Fibroblast of lung (primary cell): ENCODE measurements around the gene WDR5B. TPM values are rescaled to one million over a fixed set of nuclear protein-coding genes. Genes with fewer than 3 reads are reported as not detected.

Experiments
- DNase-seq, 2 donors: peaks; one replicate each; pipeline versions ENCODE4 v3.0.0 to v3.0.0-alpha.2; 2010; ENCODE audit warnings: low read depth in 2 of 2
- H2AFZ ChIP-seq: 2 replicates; pipeline ENCODE4 v1.5.1; 2012; ENCODE audit warnings: low read length, control low read depth, inconsistent platforms
- H3K27ac ChIP-seq: 2 replicates; pipeline ENCODE4 v1.5.1; 2011; ENCODE audit warnings: low read length, control low read depth; ENCODE audit not compliant: insufficient read depth
- H3K27me3 ChIP-seq: 2 replicates; pipeline ENCODE4 v1.5.1; 2011; ENCODE audit warnings: mild to moderate bottlenecking, low read length; ENCODE audit not compliant: control insufficient read depth, insufficient read depth
- H3K36me3 ChIP-seq: 2 replicates; pipeline ENCODE4 v1.5.1; 2011; ENCODE audit warnings: low read length; ENCODE audit not compliant: control insufficient read depth, insufficient read depth
- H3K4me1 ChIP-seq: 2 replicates; pipeline ENCODE4 v1.5.1; 2011; ENCODE audit warnings: low read length; ENCODE audit not compliant: control insufficient read depth, insufficient read depth; ENCODE audit errors: extremely low read depth
- H3K4me2 ChIP-seq: 2 replicates; pipeline ENCODE4 v1.5.1; 2011; ENCODE audit warnings: low read length, control low read depth; ENCODE audit not compliant: insufficient read depth; ENCODE audit errors: extremely low read depth
- H3K4me3 ChIP-seq, 4 experiments: fragments of 200-600 bp in 1 of 4; sonication (generic) in 1 of 4; replicated peaks in 1 of 4; 2 replicates each; pipeline ENCODE4 v1.5.1; 2011 to 2016; ENCODE audit warnings: low read length in 4 of 4, low read depth in 3 of 4, mild to moderate bottlenecking in 3 of 4, control low read depth in 2 of 4, inconsistent platforms in 1 of 4, mixed read lengths in 1 of 4; ENCODE audit not compliant: insufficient read depth in 1 of 4; ENCODE audit errors: control extremely low read depth in 1 of 4
- H3K79me2 ChIP-seq: 2 replicates; pipeline ENCODE4 v1.5.1; 2012; ENCODE audit warnings: mild to moderate bottlenecking, low read length, inconsistent platforms; ENCODE audit not compliant: control insufficient read depth, insufficient read depth
- H3K9ac ChIP-seq: 2 replicates; pipeline ENCODE4 v1.5.1; 2011; ENCODE audit warnings: mild to moderate bottlenecking, low read length, control low read depth; ENCODE audit not compliant: insufficient read depth
- H3K9me3 ChIP-seq: 2 replicates; pipeline ENCODE4 v1.5.1; 2012; ENCODE audit warnings: low read depth, low read length; ENCODE audit not compliant: control insufficient read depth, insufficient read depth
- H4K20me1 ChIP-seq: 2 replicates; pipeline ENCODE4 v1.5.1; 2011; ENCODE audit warnings: low read length; ENCODE audit not compliant: control insufficient read depth, insufficient read depth; ENCODE audit errors: extremely low read depth
- CTCF ChIP-seq, 2 donors: IDR thresholded peaks in 1 of 2; conservative IDR thresholded peaks in 1 of 2; 1 replicate in 1 of 2; 2 replicates in 1 of 2; pipeline ENCODE4 v1.5.1; 2011 to 2012; ENCODE audit warnings: low read length in 2 of 2, control low read depth in 1 of 2, inconsistent platforms in 1 of 2, low read depth in 1 of 2, mild to moderate bottlenecking in 1 of 2
- EZH2 ChIP-seq: IDR thresholded peaks from 2 replicates; pipeline ENCODE4 v1.5.1; 2012; ENCODE audit warnings: low read length, control low read depth, mild to moderate bottlenecking; ENCODE audit errors: missing control alignments
- polyA plus RNA-seq, 2 donors: library from polyadenylated mRNA; depleted of rRNA in 1 of 2; stranded (reverse) in 1 of 2; unstranded in 1 of 2; fragments of >200 nt; gene quantifications; 2 replicates each; pipeline ENCODE4 v1.2.1, GENCODE V29; 2011 to 2012; ENCODE audit warnings: missing spikeins in 1 of 2
- total RNA-seq: library from RNA; depleted of rRNA; stranded (reverse); fragments of >200 nt; gene quantifications from 2 replicates; pipeline ENCODE4 v1.2.1, GENCODE V29; 2014

Gene WDR5B
- total and polyA plus RNA-seq, 2 donors (not counting 1 experiment from before 2014, with no cell fraction given), result 6.6 to 7.2 TPM

GRCh38 chr3:122403489-122403888 is 12.4 kb downstream of the WDR5B start:
- Histone ChIP-seq H2AFZ (no peak overlapping the region), H3K9ac (no peak overlapping the region), H3K79me2 (no peaks in the 10 kb centered on the region), H3K27me3 (no peaks in the 10 kb centered on the region), H3K27ac (no peak overlapping the region), H3K4me1 (no peaks in the 10 kb centered on the region), H4K20me1 (no peaks in the 10 kb centered on the region), H3K9me3 (no peaks in the 10 kb centered on the region), H3K4me3 (no peak overlapping the region), H3K36me3 (no peaks in the 10 kb centered on the region), H3K4me2 (no peak overlapping the region)
- no peak for TF ChIP-seq CTCF (conservative IDR thresholded peaks at IDR 0.05 in 1 of 2, IDR thresholded peaks at IDR 0.05 in 1 of 2; ENCODE audit: low read depth in 1 of 2, low read length in 2 of 2)
- TF ChIP-seq EZH2, result no peak
- peak in 1 of 2 donors; percentile 93 for DNase-seq

GRCh38 chr3:122398920-122399319 is 16.9 kb downstream of the WDR5B start:
- H3K4me1 ChIP-seq, result no peaks in the 10 kb centered on the region
- TF ChIP-seq EZH2 (no peak), CTCF (conservative IDR thresholded peaks at IDR 0.05 in 1 of 2, IDR thresholded peaks at IDR 0.05 in 1 of 2; ENCODE audit: low read depth in 1 of 2, low read length in 2 of 2) (no peak)
- H3K27ac ChIP-seq, result no peak overlapping the region
- DNase-seq, result no peak
- no peaks in the 10 kb centered on the region for H3K27me3 ChIP-seq
- no peaks in the 10 kb centered on the region for H3K36me3 ChIP-seq
- H2AFZ ChIP-seq, result no peak overlapping the region
- H3K4me2 ChIP-seq, result no peak overlapping the region
- H3K9ac ChIP-seq, result no peak overlapping the region
- H3K9me3 ChIP-seq, result no peaks in the 10 kb centered on the region
- H3K79me2 ChIP-seq, result no peaks in the 10 kb centered on the region
- H4K20me1 ChIP-seq, result no peaks in the 10 kb centered on the region
- no peak overlapping the region for H3K4me3 ChIP-seq

- H3K27ac ChIP-seq, result no peak overlapping the region
- peak in 1 of 2 donors; percentile 57 for DNase-seq
- H3K27me3 ChIP-seq, result no peaks in the 10 kb centered on the region
- H3K4me2 ChIP-seq, result no peak overlapping the region
- H4K20me1 ChIP-seq, result no peaks in the 10 kb centered on the region
- no peaks in the 10 kb centered on the region for H3K79me2 ChIP-seq
- no peaks in the 10 kb centered on the region for H3K4me1 ChIP-seq
- no peaks in the 10 kb centered on the region for H3K36me3 ChIP-seq
- TF ChIP-seq CTCF (conservative IDR thresholded peaks at IDR 0.05 in 1 of 2, IDR thresholded peaks at IDR 0.05 in 1 of 2; ENCODE audit: low read depth in 1 of 2, low read length in 2 of 2) (no peak), EZH2 (no peak)
- no peak overlapping the region for H2AFZ ChIP-seq
- no peak overlapping the region for H3K4me3 ChIP-seq
- no peaks in the 10 kb centered on the region for H3K9me3 ChIP-seq
- no peak overlapping the region for H3K9ac ChIP-seq
These were observed 18.7 kb downstream of the WDR5B start for GRCh38 chr3:122397201-122397600.
